CD14-positive monocyte (primary cell): Measurements from ENCODE around the gene MTARC2. TPM values are rescaled to one million over a fixed set of nuclear protein-coding genes. Genes with fewer than 3 reads are reported as not detected.

Experiments used
- DNase-seq, 3 donors: peaks; one replicate each; pipeline ENCODE4 v3.0.0-alpha.2; 2011 to 2022
- H2AFZ ChIP-seq: 2 replicates; pipeline ENCODE4 v1.6.0; 2012; ENCODE audit warnings: mild to moderate bottlenecking, low read depth, low read length, inconsistent platforms; ENCODE audit not compliant: insufficient read depth, poor library complexity, severe bottlenecking
- H3K27ac ChIP-seq, 2 donors: 1 replicate in 1 of 2; 2 replicates in 1 of 2; pipeline ENCODE4 v1.5.1; 2012 to 2013; ENCODE audit warnings: low read length in 2 of 2, control low read depth in 1 of 2, inconsistent platforms in 1 of 2, low read depth in 1 of 2, mild to moderate bottlenecking in 1 of 2
- H3K27me3 ChIP-seq, 2 donors: one replicate each; pipeline versions ENCODE4 v1.6.0 to v1.6.1; 2011 to 2013; ENCODE audit warnings: low read length in 2 of 2; ENCODE audit not compliant: control insufficient read depth in 2 of 2, insufficient read depth in 2 of 2
- H3K36me3 ChIP-seq, 2 donors: replicated peaks in 1 of 2; 1 replicate in 1 of 2; 2 replicates in 1 of 2; pipeline versions ENCODE4 v1.5.1 to v1.6.1; 2012 to 2013; ENCODE audit warnings: low read length in 2 of 2, control low read depth in 1 of 2, inconsistent platforms in 1 of 2, mild to moderate bottlenecking in 1 of 2; ENCODE audit not compliant: insufficient read depth in 2 of 2, control insufficient read depth in 1 of 2
- H3K4me1 ChIP-seq, 2 donors: 1 replicate in 1 of 2; 2 replicates in 1 of 2; pipeline versions ENCODE4 v1.5.1 to v1.6.1; 2012 to 2013; ENCODE audit warnings: low read length in 2 of 2, control low read depth in 1 of 2, inconsistent platforms in 1 of 2, mild to moderate bottlenecking in 1 of 2, moderate library complexity in 1 of 2; ENCODE audit not compliant: insufficient read depth in 2 of 2, control insufficient read depth in 1 of 2
- H3K4me2 ChIP-seq: replicated peaks from 2 replicates; pipeline ENCODE3; 2012; ENCODE audit warnings: low read length, moderate library complexity, mild to moderate bottlenecking; ENCODE audit not compliant: poor library complexity, severe bottlenecking; ENCODE audit errors: extremely low read depth
- H3K4me3 ChIP-seq, 3 experiments: fragments of 200-600 bp in 1 of 3; sonication (generic) in 1 of 3; replicated peaks in 1 of 3; 1 replicate in 2 of 3; 2 replicates in 1 of 3; pipeline ENCODE4 v1.5.1; 2011 to 2013; ENCODE audit warnings: low read length in 3 of 3, mild to moderate bottlenecking in 3 of 3, control low read depth in 2 of 3, low read depth in 2 of 3, inconsistent platforms in 1 of 3, moderate library complexity in 1 of 3
- H3K79me2 ChIP-seq: 2 replicates; pipeline ENCODE4 v1.6.0; 2012; ENCODE audit warnings: mild to moderate bottlenecking, control low read depth, inconsistent platforms, low read length, moderate library complexity; ENCODE audit not compliant: insufficient read depth
- H3K9ac ChIP-seq: 2 replicates; pipeline ENCODE4 v1.6.0; 2017; ENCODE audit warnings: low read length, mild to moderate bottlenecking; ENCODE audit not compliant: insufficient read depth, poor library complexity, severe bottlenecking
- H3K9me3 ChIP-seq, 2 donors: replicated peaks in 1 of 2; 1 replicate in 1 of 2; 2 replicates in 1 of 2; pipeline versions ENCODE4 v1.5.1 to v1.6.1; 2012 to 2013; ENCODE audit warnings: low read length in 2 of 2, control low read depth in 1 of 2; ENCODE audit not compliant: control insufficient read depth in 1 of 2, insufficient read depth in 1 of 2
- H4K20me1 ChIP-seq: 2 replicates; pipeline ENCODE4 v1.6.0; 2012; ENCODE audit warnings: mild to moderate bottlenecking, low read length, control low read depth, moderate library complexity; ENCODE audit not compliant: insufficient read depth
- H3K27ac Mint-ChIP-seq, 7 donors: one replicate each; pipeline ENCODE4 v1.8.0; 2020; ENCODE audit warnings: mild to moderate bottlenecking in 7 of 7, mixed read lengths in 7 of 7, moderate library complexity in 6 of 7, inconsistent platforms in 2 of 7
- H3K27me3 Mint-ChIP-seq, 3 donors: one replicate each; pipeline ENCODE4 v1.8.0; 2021 to 2022; ENCODE audit warnings: low read depth in 3 of 3, mild to moderate bottlenecking in 3 of 3, mixed read lengths in 3 of 3, moderate library complexity in 3 of 3, inconsistent platforms in 1 of 3
- H3K36me3 Mint-ChIP-seq, 2 donors: one replicate each; pipeline ENCODE4 v1.8.0; 2020; ENCODE audit warnings: mixed read lengths in 2 of 2, inconsistent platforms in 1 of 2, mild to moderate bottlenecking in 1 of 2
- H3K4me1 Mint-ChIP-seq: one replicate; pipeline ENCODE4 v1.8.0; 2020; ENCODE audit warnings: mild to moderate bottlenecking, mixed read lengths
- H3K4me3 Mint-ChIP-seq, 2 donors: one replicate each; pipeline ENCODE4 v1.8.0; 2020; ENCODE audit warnings: mild to moderate bottlenecking in 2 of 2, mixed read lengths in 2 of 2, moderate library complexity in 1 of 2
- H3K9me3 Mint-ChIP-seq, 7 donors: one replicate each; pipeline ENCODE4 v1.8.0; 2020 to 2022; ENCODE audit warnings: mixed read lengths in 7 of 7, mild to moderate bottlenecking in 6 of 7, moderate library complexity in 6 of 7, inconsistent platforms in 2 of 7
- WGBS: methylation state at CpG from one replicate; pipeline ENCODE4 v1.1.5; 2013; ENCODE audit warnings: missing lambda C conversion rate; ENCODE audit not compliant: insufficient coverage; 5-methylcytosine and 5-hydroxymethylcytosine counted together
- intact Hi-C, 2 donors: fragments of 100-400 bp; cut with micrococcal nuclease; formaldehyde crosslinking; loops; one replicate each; pipeline versions ENCODE4 v1.15.0 to v1.15.1; 2023
- polyA plus RNA-seq, 3 donors: library from polyadenylated mRNA; depleted of rRNA in 1 of 3; unstranded in 2 of 3; stranded (reverse) in 1 of 3; fragments of 300-500 nt in 2 of 3; fragments of >200 nt in 1 of 3; fragmentation: Illumina TruSeq in 2 of 3; gene quantifications; 1 replicate in 2 of 3; 2 replicates in 1 of 3; pipeline ENCODE4 v1.2.3, GENCODE V29; 2012 to 2021
- TF ChIP-seq, protein P1 (sequence below): fragments of 200-600 bp; IDR thresholded peaks from one replicate; pipeline ENCODE4 v1.8.0; 2022; ENCODE audit warnings: antibody characterized with exemption, mild to moderate bottlenecking

The MTARC2 gene
- polyA plus RNA-seq, 3 donors = 0.29 to 0.81 (median 0.56) TPM

DNA sequence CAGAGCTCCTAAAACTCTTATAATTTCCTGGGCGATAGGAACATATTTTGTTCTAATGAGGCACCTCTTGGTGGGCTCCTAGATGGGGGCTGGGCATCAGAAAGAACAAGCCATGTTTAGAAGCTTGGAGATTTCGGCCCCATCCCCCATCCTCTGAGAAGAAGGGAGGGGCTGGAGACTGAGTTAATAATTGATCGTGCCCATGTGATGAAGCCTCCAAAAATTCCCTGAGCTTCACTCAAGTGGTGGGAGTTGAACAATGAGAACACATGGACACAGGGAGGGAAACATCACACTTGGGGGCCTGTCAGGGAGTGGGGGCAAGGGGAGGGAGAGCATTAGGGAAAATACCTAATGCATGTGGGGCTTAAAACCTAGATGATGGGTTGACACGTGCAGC is 39.9 kb upstream of the MTARC2 start:
- no peak overlapping the region for H3K4me2 ChIP-seq
- H3K27ac Mint-ChIP-seq = peak overlapping the region in 1 of 7 donors; percentile 40
- no CpG with 5 or more reads among the region's 4 CpGs for WGBS

GRCh38 chr1:220708936-220709801 is 39.0 kb upstream of the MTARC2 start:
- Mint-ChIP-seq H3K27ac (peak overlapping the region in 1 of 7 donors; percentile 32), H3K9me3 (peaks cover 0 to 3% (median 0%) of the 10 kb centered on the region in 7 donors), H3K36me3 (no peaks in the 10 kb centered on the region), H3K4me3 (no peak overlapping the region), H3K4me1 (peaks cover 16% of the 10 kb centered on the region), H3K27me3 (peaks cover 0 to 4% (median 1%) of the 10 kb centered on the region in 3 donors)
- no peaks in the 10 kb centered on the region for H4K20me1 ChIP-seq
- no peaks in the 10 kb centered on the region for H3K36me3 ChIP-seq
- no peaks in the 10 kb centered on the region for H3K9me3 ChIP-seq
- H2AFZ ChIP-seq = no peak overlapping the region
- H3K4me3 ChIP-seq = no peak overlapping the region
- TF ChIP-seq, protein P1, sequence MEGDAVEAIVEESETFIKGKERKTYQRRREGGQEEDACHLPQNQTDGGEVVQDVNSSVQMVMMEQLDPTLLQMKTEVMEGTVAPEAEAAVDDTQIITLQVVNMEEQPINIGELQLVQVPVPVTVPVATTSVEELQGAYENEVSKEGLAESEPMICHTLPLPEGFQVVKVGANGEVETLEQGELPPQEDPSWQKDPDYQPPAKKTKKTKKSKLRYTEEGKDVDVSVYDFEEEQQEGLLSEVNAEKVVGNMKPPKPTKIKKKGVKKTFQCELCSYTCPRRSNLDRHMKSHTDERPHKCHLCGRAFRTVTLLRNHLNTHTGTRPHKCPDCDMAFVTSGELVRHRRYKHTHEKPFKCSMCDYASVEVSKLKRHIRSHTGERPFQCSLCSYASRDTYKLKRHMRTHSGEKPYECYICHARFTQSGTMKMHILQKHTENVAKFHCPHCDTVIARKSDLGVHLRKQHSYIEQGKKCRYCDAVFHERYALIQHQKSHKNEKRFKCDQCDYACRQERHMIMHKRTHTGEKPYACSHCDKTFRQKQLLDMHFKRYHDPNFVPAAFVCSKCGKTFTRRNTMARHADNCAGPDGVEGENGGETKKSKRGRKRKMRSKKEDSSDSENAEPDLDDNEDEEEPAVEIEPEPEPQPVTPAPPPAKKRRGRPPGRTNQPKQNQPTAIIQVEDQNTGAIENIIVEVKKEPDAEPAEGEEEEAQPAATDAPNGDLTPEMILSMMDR = no peak
- peaks cover 15 to 18% of the 10 kb centered on the region in 2 donors for H3K4me1 ChIP-seq
- 70% methylated on average over 2 of the region's 9 CpGs for WGBS
- no peak overlapping the region for H3K27ac ChIP-seq
- H3K9ac ChIP-seq = no peak overlapping the region
- no peak overlapping the region for H3K4me2 ChIP-seq
- H3K27me3 ChIP-seq = no peaks in the 10 kb centered on the region
- intact Hi-C loops = no loop called here
- H3K79me2 ChIP-seq = no peaks in the 10 kb centered on the region
- no peak for DNase-seq

More for the DNA sequence above, 39.9 kb upstream of the MTARC2 start:
- peaks cover 0 to 7% (median 1%) of the 10 kb centered on the region in 3 donors for H3K27me3 Mint-ChIP-seq
- H3K4me3 ChIP-seq = no peak overlapping the region
- H3K27me3 ChIP-seq = no peaks in the 10 kb centered on the region
- no peaks in the 10 kb centered on the region for H3K36me3 Mint-ChIP-seq
- DNase-seq = no peak
- H2AFZ ChIP-seq = no peak overlapping the region
- TF ChIP-seq, protein P1 = no peak
- no peaks in the 10 kb centered on the region for H3K79me2 ChIP-seq
- no peaks in the 10 kb centered on the region for H3K36me3 ChIP-seq
- H3K4me1 Mint-ChIP-seq = peaks cover 18% of the 10 kb centered on the region
- no peak overlapping the region for H3K9ac ChIP-seq
- intact Hi-C loops = no loop called here
- H3K9me3 ChIP-seq = no peaks in the 10 kb centered on the region
- H3K4me1 ChIP-seq = peaks cover 16 to 20% of the 10 kb centered on the region in 2 donors
- no peak overlapping the region for H3K4me3 Mint-ChIP-seq
- no peak overlapping the region for H3K27ac ChIP-seq
- peaks cover 0 to 3% (median 0%) of the 10 kb centered on the region in 7 donors for H3K9me3 Mint-ChIP-seq
- no peaks in the 10 kb centered on the region for H4K20me1 ChIP-seq
